DND-41 (cell line): ENCODE measurements around the gene CCDC120.

Experiments
- ATAC-seq: fragments of 200-7000 bp; cut with Tn5 transposase; 3 replicates; pipeline ENCODE4 v1.9.1; 2021; ENCODE audit warnings: low read depth; ENCODE audit not compliant: insufficient read depth
- DNase-seq: peaks from one replicate; pipeline ENCODE4 v3.0.0-alpha.2; 2020
- H2AFZ ChIP-seq: 2 replicates; pipeline ENCODE4 v1.6.0; 2012; ENCODE audit warnings: low read depth, low read length
- H3K27ac ChIP-seq: 2 replicates; pipeline ENCODE4 v1.5.1; 2012; ENCODE audit warnings: low read length, inconsistent platforms
- H3K27me3 ChIP-seq: fragments of 200-600 bp; sonication (generic); 2 replicates; pipeline ENCODE4 v1.6.0; 2012; ENCODE audit warnings: low read length, mild to moderate bottlenecking, inconsistent platforms; ENCODE audit not compliant: insufficient read depth, poor library complexity
- H3K36me3 ChIP-seq: 2 replicates; pipeline ENCODE4 v1.5.1; 2012; ENCODE audit warnings: low read length, inconsistent platforms; ENCODE audit not compliant: insufficient read depth
- H3K4me1 ChIP-seq: 2 replicates; pipeline ENCODE4 v1.5.1; 2012; ENCODE audit warnings: mild to moderate bottlenecking, low read length; ENCODE audit not compliant: insufficient read depth
- H3K4me2 ChIP-seq: 2 replicates; pipeline ENCODE4 v1.6.0; 2012; ENCODE audit warnings: mild to moderate bottlenecking, moderate library complexity, low read length, inconsistent platforms; ENCODE audit not compliant: insufficient read depth
- H3K4me3 ChIP-seq, 2 experiments: fragments of 200-600 bp in 1 of 2; shearing (Covaris generic) in 1 of 2; 2 replicates each; pipeline ENCODE4 v1.5.1; 2012 to 2016; ENCODE audit warnings: inconsistent platforms in 2 of 2, low read length in 2 of 2, mild to moderate bottlenecking in 2 of 2, low read depth in 1 of 2, moderate library complexity in 1 of 2
- H3K79me2 ChIP-seq: 2 replicates; pipeline ENCODE4 v1.6.0; 2012; ENCODE audit warnings: low read length, inconsistent platforms; ENCODE audit not compliant: insufficient read depth
- H3K9ac ChIP-seq: 2 replicates; pipeline ENCODE4 v1.6.0; 2012; ENCODE audit warnings: low read depth, mild to moderate bottlenecking, inconsistent platforms, low read length, moderate library complexity
- H3K9me3 ChIP-seq: 2 replicates; pipeline ENCODE4 v1.5.1; 2012; ENCODE audit warnings: low read length, moderate library complexity, mild to moderate bottlenecking, inconsistent platforms; ENCODE audit not compliant: insufficient read depth, severe bottlenecking
- H4K20me1 ChIP-seq: 2 replicates; pipeline ENCODE4 v1.6.0; 2012; ENCODE audit warnings: low read length; ENCODE audit not compliant: insufficient read depth
- CTCF ChIP-seq: IDR thresholded peaks from 2 replicates; pipeline ENCODE4 v1.5.1; 2012; ENCODE audit warnings: borderline replicate concordance, low read length, moderate library complexity, mild to moderate bottlenecking; ENCODE audit not compliant: poor library complexity, severe bottlenecking; ENCODE audit errors: extremely low read depth
- EZH2 ChIP-seq: IDR thresholded peaks from 3 replicates; pipeline ENCODE4 v1.6.1; 2012; ENCODE audit warnings: borderline replicate concordance, low read depth, mild to moderate bottlenecking, moderate library complexity, low read length, inconsistent platforms; ENCODE audit not compliant: severe bottlenecking

Gene CCDC120

GRCh38 chrX:49070988-49071387 lies 12.2 kb downstream of the CCDC120 start:
- peaks cover 27% of the 10 kb centered on the region for H3K4me1 ChIP-seq
- H2AFZ ChIP-seq: no peak overlapping the region
- no peaks in the 10 kb centered on the region; the same call in 1 of the 2 replicates for H4K20me1 ChIP-seq
- no peak for ATAC-seq
- H3K4me3 ChIP-seq: no peak overlapping the region
- DNase-seq: no peak
- H3K27me3 ChIP-seq: no peaks in the 10 kb centered on the region
- no peak overlapping the region for H3K4me2 ChIP-seq
- H3K9ac ChIP-seq: no peak overlapping the region
- no peak overlapping the region for H3K27ac ChIP-seq
- peaks cover 16% of the 10 kb centered on the region for H3K79me2 ChIP-seq
- TF ChIP-seq EZH2: no peak
- no peak for TF ChIP-seq CTCF
- peaks cover 17% of the 10 kb centered on the region for H3K36me3 ChIP-seq
- no peaks in the 10 kb centered on the region for H3K9me3 ChIP-seq

DNA sequence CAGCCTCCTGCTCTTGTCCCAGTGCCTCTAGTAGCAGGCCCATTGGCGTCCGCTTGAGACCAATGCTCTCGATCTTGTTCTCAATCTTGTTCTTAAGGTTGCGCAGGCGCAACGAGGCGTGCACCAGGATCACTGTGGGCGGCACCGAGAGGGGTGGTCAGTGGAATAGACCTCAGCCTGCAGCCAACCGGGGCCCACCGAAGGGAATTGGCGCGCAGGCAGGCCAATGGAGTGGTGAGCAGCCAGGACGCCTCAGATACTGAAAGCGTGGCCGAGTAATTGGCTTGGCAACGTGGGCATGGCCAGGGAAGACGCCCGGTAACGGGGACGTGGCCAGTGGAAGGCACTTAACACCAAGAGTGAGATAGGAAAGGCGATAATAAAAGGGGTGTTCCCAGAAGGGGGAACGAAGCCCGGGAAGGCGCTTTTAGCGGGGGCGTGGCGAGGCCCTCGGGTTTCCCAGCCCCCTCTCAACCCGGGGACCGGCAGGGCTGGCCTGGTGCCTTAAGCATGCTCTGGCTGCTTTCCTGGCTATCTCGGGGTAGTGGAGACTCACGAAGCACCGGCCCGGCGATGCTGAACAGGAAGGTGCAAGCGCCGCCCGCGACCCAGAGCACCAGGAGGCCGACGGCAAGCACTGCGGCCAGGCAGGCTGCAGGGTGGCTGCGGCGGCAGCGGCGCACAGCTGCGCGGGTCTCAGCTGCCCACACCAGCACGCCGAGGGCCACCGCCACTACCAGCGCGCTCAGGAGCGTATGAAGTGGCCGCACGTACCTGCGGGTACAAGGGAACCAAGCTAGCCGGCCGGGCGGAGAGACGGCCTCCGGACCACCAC lies 13.3 kb downstream of the CCDC120 start:
- peak overlapping the region in 1 of 2 experiments; percentile 75; a peak in 2 of 4 replicates for H3K4me3 ChIP-seq
- no peak for ATAC-seq

GRCh38 chrX:49072712-49073095 lies 13.9 kb downstream of the CCDC120 start:
- Histone ChIP-seq H3K36me3 (peaks cover 32% of the 10 kb centered on the region), H3K4me3 (peak overlapping the region in 1 of 2 experiments; percentile 75; a peak in 2 of 4 replicates), H3K4me2 (peak overlapping the region; percentile 69), H4K20me1 (no peaks in the 10 kb centered on the region; the same call in 1 of the 2 replicates), H3K4me1 (peaks cover 27% of the 10 kb centered on the region), H3K9ac (peak overlapping the region; percentile 68), H2AFZ (no peak overlapping the region), H3K27me3 (no peaks in the 10 kb centered on the region), H3K79me2 (peaks cover 16% of the 10 kb centered on the region), H3K9me3 (no peaks in the 10 kb centered on the region), H3K27ac (peak overlapping the region; percentile 77; the same call in 1 of the 2 replicates)
- TF ChIP-seq EZH2 (no peak), CTCF (no peak)
- DNase-seq (no peak), ATAC-seq (no peak)

More for the DNA sequence above, 13.3 kb downstream of the CCDC120 start:
- Histone ChIP-seq H3K27me3 (no peaks in the 10 kb centered on the region), H3K79me2 (peaks cover 16% of the 10 kb centered on the region), H3K9me3 (no peaks in the 10 kb centered on the region), H3K36me3 (peaks cover 26% of the 10 kb centered on the region), H4K20me1 (no peaks in the 10 kb centered on the region; the same call in 1 of the 2 replicates), H3K4me1 (peaks cover 27% of the 10 kb centered on the region), H3K4me2 (peak overlapping the region; percentile 69), H3K27ac (0 out of 2 replicates have a peak overlapping the region, but pooled peaks have one; percentile 20), H2AFZ (no peak overlapping the region), H3K9ac (peak overlapping the region; percentile 68; the same call in 1 of the 2 replicates)
- TF ChIP-seq CTCF (no peak), EZH2 (no peak)
- DNase-seq: no peak
